Activated CD4-positive, CD25-positive, alpha-beta regulatory T cell treated with anti-CD3 and anti-CD28 coated beads, Interleukin-2, amount 50 U/mL, for 72 hours (primary cell): Measurements from ENCODE around the gene FER.
A peak's percentile ranks its signal among the peaks of the same experiment; 100 is the strongest.
"Not testable (repeated sequence)": the region's sequence is repeated elsewhere in the genome, so short reads cannot be mapped to it uniquely, and the experiment has no call there.

Experiments used
- DNase-seq: peaks from one replicate; pipeline ENCODE4 v3.0.0; 2021

FER gene

DNA sequence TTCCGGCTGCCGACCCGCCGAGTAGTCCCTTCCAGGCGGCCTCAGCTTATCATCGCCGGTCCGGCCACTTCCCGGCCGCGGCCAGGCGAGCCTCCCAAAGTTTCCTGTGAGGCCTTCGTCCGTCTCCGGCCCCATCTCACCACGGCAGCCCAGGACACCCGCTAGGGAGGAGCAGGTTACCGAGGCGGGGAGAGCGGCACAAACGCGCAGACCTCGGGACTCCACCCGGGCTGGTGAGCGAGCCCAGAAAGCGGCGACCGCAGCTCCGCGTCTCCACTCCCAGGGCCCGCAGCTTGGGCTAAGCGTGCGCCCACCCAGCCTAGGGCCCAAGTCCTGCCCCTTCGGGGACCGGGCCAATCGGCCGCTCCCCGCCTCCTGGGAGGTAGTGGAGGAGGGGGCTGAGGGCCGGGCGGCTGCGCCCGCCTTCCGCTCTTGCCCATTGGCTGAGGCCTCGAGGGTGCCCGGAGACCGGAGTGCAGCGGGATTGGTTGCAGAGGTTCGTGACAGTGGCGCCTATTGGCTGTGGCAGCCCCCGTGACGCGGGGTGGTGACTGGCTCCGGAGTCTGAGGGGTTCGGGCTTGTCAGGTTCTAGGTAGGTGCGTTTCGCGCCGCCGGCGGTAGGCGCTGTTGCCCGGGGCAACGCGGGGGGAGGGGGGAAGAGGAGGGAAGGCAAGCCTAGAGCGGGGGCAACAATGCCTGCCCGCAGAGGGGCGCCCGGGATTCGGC, 867 bp downstream of the FER start:
- peak; percentile 95 for DNase-seq

DNA sequence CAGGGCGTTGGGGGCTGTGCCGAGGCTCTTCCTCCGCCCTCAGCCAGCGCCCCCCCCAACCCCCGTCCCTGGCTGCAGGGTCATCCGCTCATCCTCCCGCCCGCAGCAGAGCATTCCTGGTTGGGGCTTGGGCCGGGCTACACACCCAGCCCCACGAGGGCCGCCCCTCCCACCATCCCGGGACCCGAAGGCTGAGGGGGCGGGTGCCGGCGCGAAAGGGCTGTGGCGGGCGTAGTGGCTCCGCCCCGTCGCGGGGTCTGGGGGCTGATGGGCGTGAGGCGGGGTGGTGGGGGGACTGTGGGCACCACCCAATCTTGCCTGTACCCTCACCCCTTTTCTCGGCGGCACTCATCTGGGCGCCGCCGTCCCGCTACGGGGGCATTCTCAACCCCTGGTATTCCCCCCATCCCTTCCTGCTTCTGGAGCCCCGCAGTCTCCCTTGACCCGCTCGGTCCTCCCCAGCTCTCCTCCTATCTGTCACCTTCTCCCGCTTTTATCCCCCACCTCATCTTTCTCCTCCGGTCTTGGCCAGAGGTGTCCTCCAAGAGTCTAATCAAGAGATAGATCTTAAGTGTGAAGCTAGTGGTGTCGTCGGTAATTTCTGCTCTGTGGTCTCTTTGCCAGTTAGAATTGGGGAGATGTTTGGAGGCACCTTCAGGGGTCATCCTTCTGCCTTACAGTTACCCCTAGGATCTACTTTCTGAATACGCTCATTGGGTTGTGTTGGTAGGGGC, 1.6 kb downstream of the FER start:
- DNase-seq = no peak

DNA sequence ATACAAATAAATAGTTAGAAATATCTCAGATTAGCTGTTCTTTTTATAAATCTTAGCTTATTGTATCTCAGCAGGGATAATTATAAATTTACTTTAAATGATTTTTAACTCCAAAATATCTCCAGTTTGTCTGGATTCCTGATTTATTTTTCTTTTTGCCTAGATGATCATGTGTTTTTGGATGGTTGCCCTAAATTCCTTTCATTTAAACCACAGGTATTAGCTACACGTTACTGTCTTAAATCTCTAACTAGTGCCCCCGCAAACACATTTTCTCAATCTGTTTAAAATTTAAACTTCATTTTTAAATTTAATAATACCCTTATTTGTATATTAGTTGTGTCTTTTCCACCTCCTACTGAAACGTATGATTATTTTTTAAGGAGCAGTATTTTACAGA, 5.6 kb downstream of the FER start:
- DNase-seq = no peak

- DNase-seq = no peak
Measured at GRCh38 chr5:108753877-108754276, 6.2 kb downstream of the FER start.

- no peak for DNase-seq
Measured at GRCh38 chr5:108760512-108760911, 12.8 kb downstream of the FER start.

DNA sequence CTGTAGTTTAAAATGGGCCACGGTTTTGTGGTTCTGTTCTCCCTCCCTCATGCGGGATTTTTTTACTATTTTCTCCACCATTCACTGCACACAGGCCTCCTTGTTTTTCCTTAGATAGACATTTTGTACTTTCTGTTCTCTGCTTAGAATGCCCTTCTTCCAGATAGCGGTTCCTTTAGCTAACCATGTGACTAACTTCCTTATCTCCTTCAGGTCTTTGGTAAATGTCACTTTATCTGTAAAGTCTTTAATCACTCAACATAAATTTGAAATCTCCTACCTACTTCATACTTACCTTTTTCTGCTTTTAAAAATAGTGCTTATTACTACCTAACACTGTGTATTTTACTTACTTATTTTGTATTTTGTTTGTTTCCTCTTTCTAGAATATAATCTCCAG, 15.0 kb downstream of the FER start:
- DNase-seq = no peak

DNA sequence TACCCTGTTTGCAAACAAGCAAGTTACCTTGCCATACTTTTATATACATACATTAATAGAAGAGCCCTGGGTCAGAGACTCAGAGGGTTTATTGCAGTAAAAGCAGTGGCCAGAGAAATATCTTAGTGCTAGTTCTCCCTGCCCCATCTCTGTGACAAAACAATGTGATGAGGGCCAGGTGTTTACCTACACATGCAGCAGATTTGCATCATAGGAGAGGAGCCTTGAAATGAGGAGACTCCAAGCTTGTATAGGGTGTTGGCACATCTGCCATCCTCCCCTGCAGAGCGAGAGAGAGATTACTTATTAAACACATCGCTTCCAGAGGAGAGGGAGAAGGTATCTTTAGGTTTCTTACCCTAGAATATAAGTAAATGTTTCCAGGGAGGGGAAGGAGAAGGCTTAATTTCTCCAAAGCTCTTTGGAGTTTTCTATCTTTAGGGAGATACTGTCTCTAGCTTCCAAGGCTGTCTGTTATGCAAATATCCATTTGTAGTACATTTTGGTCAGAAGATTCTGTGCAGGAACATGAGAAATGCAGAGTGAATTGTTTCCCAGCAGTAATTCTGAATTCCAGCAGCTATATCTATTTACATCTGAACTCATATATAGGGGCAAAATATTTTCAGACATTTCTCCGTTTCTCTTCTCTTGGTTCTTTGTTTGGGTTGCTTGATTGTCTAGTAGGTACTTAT, 15.7 kb downstream of the FER start:
- no peak for DNase-seq

DNA sequence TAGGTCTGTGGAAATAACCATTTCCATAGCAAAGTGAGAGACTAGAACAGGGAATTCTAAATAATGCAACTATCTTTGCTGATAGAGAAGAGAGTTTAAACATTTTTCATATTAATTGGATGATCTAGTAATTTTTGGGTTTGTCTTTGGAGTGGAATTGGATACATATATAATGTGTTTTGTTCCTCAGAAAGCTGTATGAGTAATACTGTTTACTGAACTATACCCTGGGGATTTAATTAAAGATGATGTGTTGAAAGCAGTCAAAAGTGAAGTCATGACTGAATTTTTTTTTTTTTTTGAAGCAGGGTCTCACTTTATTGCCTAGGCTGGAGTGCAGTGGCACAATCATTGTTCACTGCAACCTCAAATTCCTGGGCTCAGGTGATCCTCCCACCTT, 17.9 kb downstream of the FER start:
- no peak for DNase-seq

GRCh38 chr5:108766916-108767315, 19.2 kb downstream of the FER start:
- DNase-seq = not testable (repeated sequence)

DNA sequence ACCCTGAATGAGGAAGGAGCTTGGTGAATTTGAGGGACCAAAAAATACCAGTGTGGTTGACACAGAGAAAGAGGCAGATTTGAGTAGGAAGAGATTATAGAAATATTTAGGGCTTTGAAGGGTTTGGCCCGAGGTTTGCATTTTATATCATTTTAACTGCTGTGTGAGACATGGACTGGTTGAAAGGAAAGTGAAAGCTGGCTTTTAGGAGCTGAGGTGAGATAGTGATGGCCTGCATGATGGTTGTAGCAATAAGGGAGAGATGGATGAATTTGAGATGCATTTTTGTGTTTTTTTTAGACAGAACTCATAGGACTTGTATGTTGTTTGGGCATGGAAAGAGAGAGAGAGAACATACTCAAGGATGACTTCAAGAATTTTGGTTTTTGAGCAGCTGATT, 21.7 kb downstream of the FER start:
- no peak for DNase-seq

DNA sequence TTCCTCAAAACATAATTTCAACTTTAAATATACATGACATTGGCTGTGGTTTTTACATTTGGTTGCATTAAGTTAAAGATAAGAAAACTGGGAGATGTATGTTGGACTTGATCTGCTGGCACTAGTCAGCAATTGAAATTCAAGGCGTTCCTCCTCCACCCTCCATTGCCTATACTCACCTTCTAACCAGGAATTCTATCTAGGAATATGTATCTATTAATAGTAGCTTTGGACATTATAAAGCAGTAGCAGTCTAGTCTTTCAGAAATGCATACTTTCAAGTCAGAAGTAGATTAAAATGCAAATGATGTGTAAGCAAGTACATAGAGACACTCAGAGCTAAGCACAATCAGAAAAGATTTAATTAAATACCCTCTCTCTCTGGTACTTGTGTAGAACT, 24.9 kb downstream of the FER start:
- DNase-seq = no peak

- no peak for DNase-seq
Measured at GRCh38 chr5:108773330-108773729, 25.6 kb downstream of the FER start.

DNA sequence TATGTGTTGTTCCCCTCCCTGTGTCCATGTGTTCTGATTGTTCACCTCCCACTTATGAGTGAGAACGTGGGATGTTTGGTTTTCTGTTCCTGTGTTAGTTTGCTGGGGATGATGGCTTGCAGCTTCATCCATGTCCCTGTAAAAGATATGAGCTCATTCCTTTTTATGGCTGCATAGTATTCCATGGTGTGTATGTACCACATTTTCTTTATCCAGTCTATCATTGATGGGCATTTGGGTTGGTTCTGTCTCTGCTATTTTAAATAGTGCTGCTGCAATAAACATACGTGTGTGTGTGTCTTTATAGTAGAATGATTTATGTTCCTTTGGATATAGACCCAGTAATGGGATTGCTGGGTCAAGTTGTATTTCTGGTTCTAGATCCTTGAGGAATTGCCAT, 26.4 kb downstream of the FER start:
- not testable (repeated sequence) for DNase-seq

- DNase-seq = not testable (repeated sequence)
Measured at GRCh38 chr5:108777582-108777981, 29.9 kb downstream of the FER start.

DNA sequence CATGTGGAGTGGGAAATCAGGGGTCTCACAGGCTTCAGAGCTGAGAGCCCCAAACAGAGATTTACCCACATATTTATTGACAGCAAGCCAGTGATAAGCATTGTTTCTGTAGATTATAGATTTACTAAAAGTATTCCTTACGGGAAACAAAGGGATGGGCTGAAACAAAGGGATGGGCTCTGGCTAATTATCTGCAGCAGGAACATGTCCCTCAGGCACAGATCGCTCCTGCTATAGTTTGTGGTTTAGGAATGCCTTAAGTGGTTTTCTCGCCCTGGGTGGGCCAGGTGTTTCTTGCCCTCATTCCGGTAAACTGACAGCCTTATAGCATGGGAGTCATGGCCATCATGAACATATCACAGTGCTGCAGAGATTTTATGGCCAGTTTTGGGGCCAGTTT, 36.9 kb downstream of the FER start:
- not testable (repeated sequence) for DNase-seq

- DNase-seq = no peak
Measured at GRCh38 chr5:108786806-108787483, 39.2 kb downstream of the FER start.

- no peak for DNase-seq
Measured at GRCh38 chr5:108788142-108788541, 40.4 kb downstream of the FER start.

GRCh38 chr5:108793207-108793606, 45.5 kb downstream of the FER start:
- no peak for DNase-seq

DNA sequence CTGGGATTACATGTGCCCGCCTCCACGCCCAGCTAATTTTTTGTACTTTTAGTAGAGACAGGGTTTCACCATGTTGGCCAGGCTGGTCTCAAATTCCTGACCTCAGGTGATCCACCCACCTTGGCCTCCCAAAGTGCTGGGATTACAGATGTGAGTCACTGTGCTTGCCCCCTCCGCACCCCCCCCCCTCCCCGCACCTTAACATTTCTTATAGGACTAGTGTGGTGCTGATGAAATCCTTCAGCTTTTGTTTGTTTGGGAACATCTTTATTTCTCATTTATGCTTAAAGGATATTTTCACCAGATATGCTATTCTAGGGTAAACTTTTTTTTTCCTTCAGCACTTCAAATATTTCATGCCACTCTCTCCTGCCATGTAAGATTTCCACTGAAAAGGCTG, 46.7 kb downstream of the FER start:
- DNase-seq = not testable (repeated sequence)

GRCh38 chr5:108797396-108797795, 49.7 kb downstream of the FER start:
- DNase-seq = no peak

GRCh38 chr5:108797986-108798385, 50.3 kb downstream of the FER start:
- no peak for DNase-seq

GRCh38 chr5:108798513-108799265, 51.0 kb downstream of the FER start:
- DNase-seq = no peak

GRCh38 chr5:108801301-108801700, 53.6 kb downstream of the FER start:
- DNase-seq = no peak
